ENCODE data around the gene DDX24. TPM values are rescaled to one million over a fixed set of nuclear protein-coding genes. Genes with fewer than 3 reads are reported as not detected.
"Not testable (repeated sequence)": the region's sequence is repeated elsewhere in the genome, so short reads cannot be mapped to it uniquely, and the experiment has no call there.

Gene DDX24
- total RNA-seq, 3 donors from 2014 or later, result 287 to 321 (median 319) TPM

- Mint-ChIP-seq H3K4me3 (peak overlapping the region; percentile 100), H3K4me1 (ENCODE audit: low read depth) (peaks cover 56% of the 10 kb centered on the region), H3K9me3 (peaks cover 14% of the 10 kb centered on the region), H3K27me3 (ENCODE audit: low read depth) (no peaks in the 10 kb centered on the region), H3K36me3 (ENCODE audit: insufficient read depth) (peaks cover 50% of the 10 kb centered on the region)
- no peak for ATAC-seq
- no peak for DNase-seq
These were observed 3.2 kb downstream of the DDX24 start for GRCh38 chr14:94077823-94078222.

DNA sequence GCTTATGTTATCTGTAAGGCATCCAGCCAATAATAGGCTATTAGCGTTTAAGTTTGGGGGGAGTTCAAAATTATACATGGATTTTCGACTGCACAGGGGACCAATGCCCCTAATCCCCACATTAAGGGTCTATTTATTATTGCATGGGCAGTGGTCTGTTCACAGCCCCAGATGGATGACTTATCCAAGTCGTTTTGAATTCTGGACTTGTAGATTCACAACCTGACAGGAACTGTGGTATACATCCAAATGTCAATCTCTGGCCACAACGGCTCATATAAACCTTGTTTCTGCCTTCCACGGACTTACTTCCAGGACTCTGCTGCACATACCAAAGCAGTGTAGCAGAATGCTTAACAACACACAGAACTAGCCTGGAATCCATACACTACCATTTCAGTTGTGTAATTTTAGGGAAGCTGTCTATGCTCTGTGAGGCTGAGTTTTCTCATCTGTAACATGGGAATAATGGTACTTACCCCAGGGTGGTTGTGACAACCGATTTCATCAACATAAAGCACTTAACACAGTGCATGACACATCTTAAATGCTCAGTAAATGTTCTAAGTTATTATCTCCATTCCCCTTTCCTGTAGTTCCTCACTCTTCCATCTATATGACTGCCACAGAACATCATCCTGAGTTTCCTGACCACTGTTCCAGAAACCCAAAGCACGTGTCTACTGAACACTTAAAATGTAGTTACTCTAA, 3.7 kb downstream of the DDX24 start:
- DNase-seq (no peak), ATAC-seq (no peak)
- Mint-ChIP-seq H3K36me3 (ENCODE audit: insufficient read depth) (peaks cover 53% of the 10 kb centered on the region), H3K4me3 (peak overlapping the region; percentile 100), H3K27me3 (ENCODE audit: low read depth) (no peaks in the 10 kb centered on the region), H3K4me1 (ENCODE audit: low read depth) (peaks cover 58% of the 10 kb centered on the region), H3K9me3 (peaks cover 16% of the 10 kb centered on the region)

DNA sequence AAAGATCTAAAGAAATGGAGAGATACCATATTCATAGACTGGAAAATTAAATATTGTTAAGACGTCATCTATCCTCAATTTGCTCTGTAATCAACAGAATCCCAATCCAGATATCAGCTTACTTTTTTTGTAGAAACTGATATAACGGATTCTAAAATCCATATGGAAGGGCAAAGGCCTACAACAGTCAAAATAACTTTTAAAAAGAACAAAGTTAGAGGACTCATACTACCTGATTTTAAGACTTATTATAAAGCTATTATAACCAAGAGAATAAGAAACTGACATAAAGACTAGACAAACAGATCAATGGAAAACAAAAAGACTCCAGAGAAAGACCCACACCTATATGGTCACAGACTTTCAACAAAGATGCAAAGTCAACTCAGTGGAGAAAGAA, 6.0 kb downstream of the DDX24 start:
- H3K4me1 Mint-ChIP-seq (ENCODE audit: low read depth), result peaks cover 66% of the 10 kb centered on the region
- H3K4me3 Mint-ChIP-seq, result peak overlapping the region; percentile 63
- DNase-seq (no peak), ATAC-seq (no peak)
- H3K27me3 Mint-ChIP-seq (ENCODE audit: low read depth), result no peaks in the 10 kb centered on the region
- H3K36me3 Mint-ChIP-seq (ENCODE audit: insufficient read depth), result peaks cover 68% of the 10 kb centered on the region
- peaks cover 33% of the 10 kb centered on the region for H3K9me3 Mint-ChIP-seq

DNA sequence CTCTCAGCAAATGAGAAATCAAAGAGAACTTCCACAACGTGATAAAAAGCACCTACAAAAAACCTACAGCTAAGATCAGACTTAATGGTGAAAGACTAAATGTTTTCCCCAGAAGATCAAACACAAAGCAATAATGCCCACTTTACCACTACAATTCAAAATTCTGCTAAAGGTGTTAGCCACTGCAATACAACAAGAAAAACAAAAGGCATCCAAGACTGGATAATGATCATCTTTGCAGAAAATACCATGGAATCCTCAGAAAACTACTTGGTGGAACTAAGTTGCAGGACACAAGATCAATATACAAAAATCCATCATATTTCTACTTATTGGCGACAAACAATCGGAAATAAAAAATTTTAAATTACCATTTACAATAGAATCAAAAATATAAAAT, 6.5 kb downstream of the DDX24 start:
- peaks cover 34% of the 10 kb centered on the region for H3K9me3 Mint-ChIP-seq
- ATAC-seq (no peak), DNase-seq (no peak)
- H3K27me3 Mint-ChIP-seq (ENCODE audit: low read depth), result no peaks in the 10 kb centered on the region
- H3K4me3 Mint-ChIP-seq, result peak overlapping the region; percentile 52
- peaks cover 67% of the 10 kb centered on the region for H3K36me3 Mint-ChIP-seq (ENCODE audit: insufficient read depth)
- H3K4me1 Mint-ChIP-seq (ENCODE audit: low read depth), result peaks cover 66% of the 10 kb centered on the region

DNA sequence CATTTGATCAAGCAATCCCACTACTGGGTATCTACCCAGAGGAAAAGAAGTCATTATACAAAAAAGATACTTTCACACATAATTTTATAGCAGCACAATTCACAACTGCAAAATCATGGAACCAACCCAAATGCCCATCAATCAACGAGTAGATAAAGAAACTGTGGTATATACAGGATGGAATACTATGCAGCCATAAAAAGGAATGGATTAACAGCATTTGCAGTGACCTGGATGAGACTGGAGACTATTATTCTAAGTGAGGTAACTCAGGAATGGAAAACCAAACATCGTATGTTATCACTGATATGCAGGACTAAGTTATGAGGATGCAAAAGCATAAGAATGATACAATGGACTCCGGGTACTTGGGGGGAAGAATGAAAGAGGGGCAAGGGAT, 8.9 kb downstream of the DDX24 start:
- Mint-ChIP-seq H3K9me3 (peaks cover 49% of the 10 kb centered on the region), H3K4me1 (ENCODE audit: low read depth) (peaks cover 68% of the 10 kb centered on the region), H3K36me3 (ENCODE audit: insufficient read depth) (peaks cover 65% of the 10 kb centered on the region)
- DNase-seq; H3K4me3 Mint-ChIP-seq; ATAC-seq; H3K27me3 Mint-ChIP-seq (ENCODE audit: low read depth): not testable (repeated sequence)

- H3K4me3 Mint-ChIP-seq, result no peak overlapping the region
- H3K27me3 Mint-ChIP-seq (ENCODE audit: low read depth), result no peaks in the 10 kb centered on the region
- H3K4me1 Mint-ChIP-seq (ENCODE audit: low read depth), result peaks cover 85% of the 10 kb centered on the region
- ATAC-seq, result no peak
- H3K36me3 Mint-ChIP-seq (ENCODE audit: insufficient read depth), result peaks cover 60% of the 10 kb centered on the region
- no peak for DNase-seq
- H3K9me3 Mint-ChIP-seq, result peaks cover 28% of the 10 kb centered on the region
These were observed 14.8 kb downstream of the DDX24 start for GRCh38 chr14:94066089-94066676.

DNA sequence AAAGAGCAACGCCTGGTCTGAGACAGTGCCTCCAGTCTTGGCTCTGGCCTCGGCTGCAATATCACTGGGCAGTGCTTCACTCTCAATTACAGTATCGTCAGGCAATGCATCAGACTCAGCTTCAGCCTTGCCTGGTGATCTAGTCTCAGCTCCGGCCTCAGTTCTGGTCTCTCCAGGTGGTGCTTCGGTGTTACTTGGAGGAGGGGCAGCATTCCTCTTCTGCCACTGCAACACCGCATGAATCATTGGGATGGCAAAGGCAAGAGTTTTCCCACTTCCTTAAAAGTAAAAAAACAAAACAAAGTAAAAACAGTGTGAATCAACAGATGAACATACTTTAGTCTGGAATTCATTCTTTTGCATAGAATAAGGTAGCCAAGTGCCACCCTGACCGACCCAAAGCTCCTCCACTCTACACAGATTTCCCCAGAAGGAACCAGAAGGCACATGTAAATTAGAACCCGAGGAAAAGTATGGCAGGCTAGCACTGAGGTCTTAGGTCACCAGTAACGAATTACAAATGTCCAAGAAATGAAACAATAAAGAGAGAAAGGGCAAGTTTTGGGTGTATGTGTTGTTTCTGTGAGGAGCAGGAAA, 18.6 kb downstream of the DDX24 start:
- H3K4me3 Mint-ChIP-seq, result no peak overlapping the region
- ATAC-seq (no peak), DNase-seq (no peak)
- peaks cover 51% of the 10 kb centered on the region for H3K36me3 Mint-ChIP-seq (ENCODE audit: insufficient read depth)
- no peaks in the 10 kb centered on the region for H3K9me3 Mint-ChIP-seq
- H3K4me1 Mint-ChIP-seq (ENCODE audit: low read depth), result peaks cover 76% of the 10 kb centered on the region
- H3K27me3 Mint-ChIP-seq (ENCODE audit: low read depth), result no peaks in the 10 kb centered on the region

- Mint-ChIP-seq H3K27me3 (ENCODE audit: low read depth) (no peaks in the 10 kb centered on the region), H3K36me3 (ENCODE audit: insufficient read depth) (peaks cover 64% of the 10 kb centered on the region), H3K9me3 (no peaks in the 10 kb centered on the region), H3K4me1 (ENCODE audit: low read depth) (peaks cover 65% of the 10 kb centered on the region), H3K4me3 (no peak overlapping the region)
- ATAC-seq, result no peak
- no peak for DNase-seq
These were observed 21.0 kb downstream of the DDX24 start for GRCh38 chr14:94059998-94060397.

DNA sequence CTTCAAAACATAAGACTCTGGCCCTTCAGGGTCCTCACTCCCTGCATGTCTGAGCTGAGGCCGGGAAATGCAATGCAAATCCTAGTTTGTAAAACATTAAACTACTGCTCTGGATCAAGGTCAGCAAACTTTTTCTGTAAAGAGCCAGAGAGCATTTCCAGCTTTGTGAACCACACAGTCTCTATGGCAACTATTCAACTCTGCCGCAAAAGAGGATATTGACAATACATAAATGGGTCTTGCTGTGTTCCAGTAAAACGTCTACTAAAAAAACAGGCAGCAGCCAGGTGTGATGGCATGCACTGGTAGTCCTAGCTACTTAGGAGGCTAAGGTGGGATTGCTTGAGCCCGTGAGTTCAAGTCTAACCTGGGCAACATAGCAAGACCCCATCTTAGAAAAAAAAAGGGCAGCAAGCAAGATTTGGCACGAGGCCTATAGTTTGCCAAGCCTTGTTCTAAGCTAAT, 22.3 kb downstream of the DDX24 start:
- Mint-ChIP-seq H3K36me3 (ENCODE audit: insufficient read depth) (peaks cover 71% of the 10 kb centered on the region), H3K4me3 (no peak overlapping the region), H3K4me1 (ENCODE audit: low read depth) (peaks cover 56% of the 10 kb centered on the region), H3K9me3 (no peaks in the 10 kb centered on the region), H3K27me3 (ENCODE audit: low read depth) (no peaks in the 10 kb centered on the region)
- no peak for DNase-seq
- ATAC-seq, result no peak

GRCh38 chr14:94058128-94058673, 22.8 kb downstream of the DDX24 start:
- no peaks in the 10 kb centered on the region for H3K9me3 Mint-ChIP-seq
- H3K4me3 Mint-ChIP-seq, result no peak overlapping the region
- no peak for DNase-seq
- H3K4me1 Mint-ChIP-seq (ENCODE audit: low read depth), result peaks cover 54% of the 10 kb centered on the region
- H3K36me3 Mint-ChIP-seq (ENCODE audit: insufficient read depth), result peaks cover 69% of the 10 kb centered on the region
- no peak for ATAC-seq
- no peaks in the 10 kb centered on the region for H3K27me3 Mint-ChIP-seq (ENCODE audit: low read depth)

- DNase-seq (no peak), ATAC-seq (peak; percentile 65 to 69)
- H3K4me3 Mint-ChIP-seq, result no peak overlapping the region
- peaks cover 46% of the 10 kb centered on the region for H3K4me1 Mint-ChIP-seq (ENCODE audit: low read depth)
- H3K27me3 Mint-ChIP-seq (ENCODE audit: low read depth), result no peaks in the 10 kb centered on the region
- H3K36me3 Mint-ChIP-seq (ENCODE audit: insufficient read depth), result peaks cover 69% of the 10 kb centered on the region
- H3K9me3 Mint-ChIP-seq, result no peaks in the 10 kb centered on the region
These were observed 24.3 kb downstream of the DDX24 start for GRCh38 chr14:94056579-94057308.

- ATAC-seq (no peak), DNase-seq (no peak)
- no peaks in the 10 kb centered on the region for H3K27me3 Mint-ChIP-seq (ENCODE audit: low read depth)
- no peak overlapping the region for H3K4me3 Mint-ChIP-seq
- no peaks in the 10 kb centered on the region for H3K9me3 Mint-ChIP-seq
- peaks cover 33% of the 10 kb centered on the region for H3K4me1 Mint-ChIP-seq (ENCODE audit: low read depth)
- peaks cover 70% of the 10 kb centered on the region for H3K36me3 Mint-ChIP-seq (ENCODE audit: insufficient read depth)
These were observed 26.1 kb downstream of the DDX24 start for GRCh38 chr14:94054936-94055335.

GRCh38 chr14:94054401-94054800, 26.6 kb downstream of the DDX24 start:
- peaks cover 32% of the 10 kb centered on the region for H3K4me1 Mint-ChIP-seq (ENCODE audit: low read depth)
- H3K4me3 Mint-ChIP-seq, result no peak overlapping the region
- no peaks in the 10 kb centered on the region for H3K9me3 Mint-ChIP-seq
- peaks cover 71% of the 10 kb centered on the region for H3K36me3 Mint-ChIP-seq (ENCODE audit: insufficient read depth)
- no peaks in the 10 kb centered on the region for H3K27me3 Mint-ChIP-seq (ENCODE audit: low read depth)
- DNase-seq (no peak), ATAC-seq (no peak)

- Mint-ChIP-seq H3K4me1 (ENCODE audit: low read depth) (peaks cover 16% of the 10 kb centered on the region), H3K9me3 (no peaks in the 10 kb centered on the region), H3K36me3 (ENCODE audit: insufficient read depth) (peaks cover 67% of the 10 kb centered on the region), H3K4me3 (no peak overlapping the region), H3K27me3 (ENCODE audit: low read depth) (no peaks in the 10 kb centered on the region)
- no peak for ATAC-seq
- DNase-seq, result no peak
These were observed 28.3 kb downstream of the DDX24 start for GRCh38 chr14:94052662-94053061.
